Nephron progenitor cell (in vitro differentiated cells): Measurements from ENCODE around the gene NLRC3.

Experiments used
- DNase-seq: peaks from one replicate; pipeline ENCODE4 v3.0.0; 2021
- H3K27ac Mint-ChIP-seq: 2 replicates; pipeline ENCODE4 v1.8.0; 2021; ENCODE audit warnings: mild to moderate bottlenecking, moderate library complexity, mixed read lengths
- H3K27me3 Mint-ChIP-seq: 2 replicates; pipeline ENCODE4 v1.8.0; 2021; ENCODE audit warnings: mild to moderate bottlenecking, low read depth, mixed read lengths; ENCODE audit not compliant: poor library complexity
- H3K36me3 Mint-ChIP-seq: 2 replicates; pipeline ENCODE4 v1.8.0; 2021; ENCODE audit warnings: low read depth, mixed read lengths
- H3K4me1 Mint-ChIP-seq: 2 replicates; pipeline ENCODE4 v1.8.0; 2021; ENCODE audit warnings: mixed read lengths
- H3K4me3 Mint-ChIP-seq: 2 replicates; pipeline ENCODE4 v1.8.0; 2021; ENCODE audit warnings: mild to moderate bottlenecking, moderate library complexity, mixed read lengths
- H3K9me3 Mint-ChIP-seq: 2 replicates; pipeline ENCODE4 v1.8.0; 2021; ENCODE audit warnings: mild to moderate bottlenecking, moderate library complexity, mixed read lengths
- TF ChIP-seq, protein P1 (sequence below): fragments of 200-600 bp; sonication (generic); IDR thresholded peaks from 2 replicates; pipeline ENCODE4 v1.5.0; 2021; ENCODE audit warnings: antibody characterized with exemption

The NLRC3 gene

DNA sequence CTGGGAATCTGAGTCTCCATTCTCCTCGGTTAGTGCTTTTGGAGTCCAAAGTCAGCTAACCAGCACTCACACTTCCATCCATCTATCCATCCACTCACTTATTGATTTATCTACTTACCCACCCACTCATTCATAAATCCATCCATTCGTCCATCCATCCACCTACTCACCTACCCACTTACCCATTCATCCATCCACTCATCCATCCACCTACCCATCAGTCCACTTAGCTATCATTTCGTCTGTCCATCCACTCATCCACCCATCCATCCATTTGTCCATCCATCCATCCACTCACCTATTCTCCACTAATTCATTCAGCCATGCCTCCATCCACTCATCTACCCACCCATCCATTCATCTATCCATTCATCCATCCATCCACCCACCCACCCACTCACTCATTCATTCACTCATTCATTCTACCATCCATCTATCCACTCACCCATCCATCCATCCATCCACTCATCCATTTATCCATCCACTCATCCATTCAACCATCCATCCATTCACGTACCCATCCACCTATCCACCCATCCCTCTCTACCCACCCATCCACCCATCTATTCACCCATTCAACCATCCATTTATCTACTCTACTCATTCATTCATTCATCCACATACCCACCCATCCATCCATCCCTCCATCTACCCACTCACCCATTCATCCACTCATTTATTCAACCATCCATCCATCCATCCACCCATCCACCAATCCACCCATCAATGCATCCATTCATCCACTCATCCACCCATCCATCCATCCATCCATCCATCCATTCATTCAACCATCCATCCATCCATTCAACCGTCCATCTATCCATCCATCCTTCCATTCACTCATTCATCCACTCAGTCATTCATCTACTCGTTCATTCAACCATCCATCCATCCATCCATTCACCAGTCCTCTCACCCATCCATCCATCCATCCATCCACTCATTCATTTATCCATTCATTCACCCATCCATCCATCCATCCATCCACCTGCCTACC, 26.1 kb downstream of the NLRC3 start:
- peaks cover 10% of the 10 kb centered on the region for H3K36me3 Mint-ChIP-seq
- no peak for DNase-seq
- peaks cover 10% of the 10 kb centered on the region for H3K9me3 Mint-ChIP-seq
- peaks cover 15% of the 10 kb centered on the region for H3K4me1 Mint-ChIP-seq
- H3K4me3 Mint-ChIP-seq = no peak overlapping the region
- no peak overlapping the region for H3K27ac Mint-ChIP-seq
- no peaks in the 10 kb centered on the region for H3K27me3 Mint-ChIP-seq
- TF ChIP-seq, protein P1, sequence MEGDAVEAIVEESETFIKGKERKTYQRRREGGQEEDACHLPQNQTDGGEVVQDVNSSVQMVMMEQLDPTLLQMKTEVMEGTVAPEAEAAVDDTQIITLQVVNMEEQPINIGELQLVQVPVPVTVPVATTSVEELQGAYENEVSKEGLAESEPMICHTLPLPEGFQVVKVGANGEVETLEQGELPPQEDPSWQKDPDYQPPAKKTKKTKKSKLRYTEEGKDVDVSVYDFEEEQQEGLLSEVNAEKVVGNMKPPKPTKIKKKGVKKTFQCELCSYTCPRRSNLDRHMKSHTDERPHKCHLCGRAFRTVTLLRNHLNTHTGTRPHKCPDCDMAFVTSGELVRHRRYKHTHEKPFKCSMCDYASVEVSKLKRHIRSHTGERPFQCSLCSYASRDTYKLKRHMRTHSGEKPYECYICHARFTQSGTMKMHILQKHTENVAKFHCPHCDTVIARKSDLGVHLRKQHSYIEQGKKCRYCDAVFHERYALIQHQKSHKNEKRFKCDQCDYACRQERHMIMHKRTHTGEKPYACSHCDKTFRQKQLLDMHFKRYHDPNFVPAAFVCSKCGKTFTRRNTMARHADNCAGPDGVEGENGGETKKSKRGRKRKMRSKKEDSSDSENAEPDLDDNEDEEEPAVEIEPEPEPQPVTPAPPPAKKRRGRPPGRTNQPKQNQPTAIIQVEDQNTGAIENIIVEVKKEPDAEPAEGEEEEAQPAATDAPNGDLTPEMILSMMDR = no peak

DNA sequence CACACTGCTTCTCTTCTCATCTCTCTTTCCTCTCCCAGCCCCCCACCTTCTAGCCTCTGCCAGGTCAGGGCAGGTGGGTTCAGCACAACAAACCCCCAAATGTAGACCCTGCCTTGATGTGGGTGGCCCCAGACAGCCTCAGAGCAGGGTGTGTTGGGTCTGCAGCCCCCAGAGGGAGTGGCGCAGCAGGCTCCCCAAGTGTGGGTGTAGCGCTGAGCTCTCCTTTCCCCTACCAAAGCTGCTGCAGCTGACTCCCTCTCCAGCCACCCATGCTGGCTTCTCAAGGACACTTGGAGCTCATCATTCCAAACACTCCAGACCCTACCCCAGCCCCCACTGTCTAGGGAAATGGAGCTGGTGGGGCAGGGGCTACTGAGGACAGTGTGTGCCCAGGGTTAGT, 27.3 kb downstream of the NLRC3 start:
- TF ChIP-seq, protein P1 = no peak
- H3K4me1 Mint-ChIP-seq = peaks cover 15% of the 10 kb centered on the region
- H3K9me3 Mint-ChIP-seq = peaks cover 10% of the 10 kb centered on the region
- H3K4me3 Mint-ChIP-seq = no peak overlapping the region
- H3K27ac Mint-ChIP-seq = no peak overlapping the region
- H3K27me3 Mint-ChIP-seq = no peaks in the 10 kb centered on the region
- H3K36me3 Mint-ChIP-seq = peaks cover 10% of the 10 kb centered on the region
- no peak for DNase-seq

DNA sequence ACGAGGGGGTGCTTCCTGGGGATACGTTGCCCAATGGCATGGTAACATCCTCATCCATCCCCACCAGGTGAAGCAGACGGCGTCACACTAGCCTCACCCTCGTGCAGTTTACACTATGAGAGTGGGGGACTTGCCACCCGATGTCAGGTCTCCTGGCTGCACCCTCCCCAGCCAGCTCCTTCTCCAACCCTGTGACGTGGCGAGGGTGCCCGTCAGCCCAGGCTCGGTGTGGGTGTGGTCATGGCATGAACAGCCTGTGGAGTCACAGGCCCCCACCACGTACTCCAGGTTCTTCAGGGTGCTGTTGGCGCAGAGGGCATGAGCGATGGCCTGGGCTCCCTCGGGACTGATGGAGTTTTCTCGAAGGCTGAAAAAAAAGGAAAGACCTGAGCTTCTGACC, 28.3 kb downstream of the NLRC3 start:
- TF ChIP-seq, protein P1 = no peak
- H3K9me3 Mint-ChIP-seq = peaks cover 10% of the 10 kb centered on the region
- no peaks in the 10 kb centered on the region for H3K27me3 Mint-ChIP-seq
- no peak overlapping the region for H3K27ac Mint-ChIP-seq
- no peak overlapping the region for H3K4me3 Mint-ChIP-seq
- H3K36me3 Mint-ChIP-seq = peaks cover 10% of the 10 kb centered on the region
- DNase-seq = no peak
- peaks cover 22% of the 10 kb centered on the region for H3K4me1 Mint-ChIP-seq

DNA sequence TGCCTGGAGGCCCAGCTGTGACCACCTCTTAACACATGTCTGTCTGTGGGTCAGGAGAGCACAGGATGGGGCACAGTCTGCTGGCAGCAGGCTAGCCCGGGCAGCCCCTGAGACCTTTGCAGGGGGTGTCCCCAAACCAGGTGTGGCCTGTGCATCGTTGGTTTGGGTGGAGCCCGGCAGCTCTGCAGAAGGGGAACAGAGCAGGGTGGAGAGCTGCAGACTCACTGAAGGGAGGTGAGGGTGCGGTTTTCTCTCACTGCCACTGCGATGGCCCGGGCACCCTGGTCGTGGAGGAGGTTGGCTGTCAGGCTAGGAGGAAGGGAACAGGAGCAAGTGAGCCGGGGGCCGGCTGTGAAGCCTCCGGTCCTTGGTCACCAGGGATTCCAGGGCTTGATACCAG, 28.8 kb downstream of the NLRC3 start:
- H3K27me3 Mint-ChIP-seq = no peaks in the 10 kb centered on the region
- H3K4me3 Mint-ChIP-seq = no peak overlapping the region
- DNase-seq = no peak
- no peak overlapping the region for H3K27ac Mint-ChIP-seq
- H3K36me3 Mint-ChIP-seq = peaks cover 10% of the 10 kb centered on the region
- TF ChIP-seq, protein P1 = no peak
- peaks cover 10% of the 10 kb centered on the region for H3K9me3 Mint-ChIP-seq
- peaks cover 26% of the 10 kb centered on the region for H3K4me1 Mint-ChIP-seq

DNA sequence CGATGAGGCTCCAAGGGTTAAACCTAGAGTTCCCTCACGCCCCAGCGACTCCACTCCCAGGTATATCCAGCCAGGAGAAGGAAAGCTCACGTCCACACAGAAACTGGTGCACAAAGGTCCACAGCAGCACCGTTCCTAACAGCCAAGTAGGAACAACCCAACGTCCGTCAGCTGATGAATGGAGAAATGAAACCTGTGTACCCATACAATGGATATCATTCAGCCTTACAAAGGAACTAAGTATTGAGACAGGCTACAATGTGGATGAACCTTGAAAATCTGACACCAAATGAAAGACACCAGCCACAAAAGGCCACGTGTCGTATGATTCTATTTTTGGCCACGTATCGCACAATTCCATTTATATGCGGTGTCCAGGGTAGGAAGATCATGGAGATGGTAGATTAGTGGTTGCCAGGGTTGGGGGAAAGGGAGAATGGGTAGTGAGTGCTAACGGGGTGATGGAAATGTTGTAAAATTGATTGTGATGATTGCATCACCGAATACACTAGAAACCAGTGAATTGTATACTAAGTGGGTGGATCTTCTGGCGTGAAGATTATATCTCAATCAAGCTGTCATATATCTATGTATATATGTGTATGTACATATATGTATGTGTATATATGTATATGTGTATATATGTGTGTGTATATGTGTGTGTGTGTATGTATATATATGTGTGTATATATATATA, 30.1 kb downstream of the NLRC3 start:
- H3K27ac Mint-ChIP-seq = no peak overlapping the region
- no peaks in the 10 kb centered on the region for H3K27me3 Mint-ChIP-seq

More for the DNA sequence above, 30.1 kb downstream of the NLRC3 start:
- no peak overlapping the region for H3K4me3 Mint-ChIP-seq
- peaks cover 10% of the 10 kb centered on the region for H3K9me3 Mint-ChIP-seq
- peaks cover 10% of the 10 kb centered on the region for H3K36me3 Mint-ChIP-seq
- peaks cover 29% of the 10 kb centered on the region for H3K4me1 Mint-ChIP-seq
- DNase-seq = no peak
- TF ChIP-seq, protein P1 = no peak
